Mononuclear cell (primary cell): Measurements from ENCODE around the gene SLC44A5. TPM values are rescaled to one million over a fixed set of nuclear protein-coding genes. Genes with fewer than 3 reads are reported as not detected.
"Not testable (repeated sequence)": the region's sequence is repeated elsewhere in the genome, so short reads cannot be mapped to it uniquely, and the experiment has no call there.

Experiments
- H3K27me3 ChIP-seq: 2 replicates; pipeline ENCODE4 v1.6.0; 2011; ENCODE audit warnings: low read length, control low read depth; ENCODE audit not compliant: insufficient read depth
- H3K4me1 ChIP-seq: 2 replicates; pipeline ENCODE4 v1.5.1; 2011; ENCODE audit warnings: mild to moderate bottlenecking, low read length, control low read depth; ENCODE audit not compliant: insufficient read depth
- H3K4me3 ChIP-seq: 2 replicates; pipeline ENCODE4 v1.5.1; 2011; ENCODE audit warnings: mild to moderate bottlenecking, low read length, moderate library complexity
- H3K9me3 ChIP-seq: 2 replicates; pipeline ENCODE4 v1.5.1; 2011; ENCODE audit warnings: low read depth, mild to moderate bottlenecking, control low read depth, low read length
- total RNA-seq: library from RNA; depleted of rRNA; stranded (reverse); fragments of >200 nt; gene quantifications from one replicate; pipeline ENCODE4 v1.2.3, GENCODE V29; 2012

The SLC44A5 gene
- total RNA-seq, 1 donor = 0.52 TPM

DNA sequence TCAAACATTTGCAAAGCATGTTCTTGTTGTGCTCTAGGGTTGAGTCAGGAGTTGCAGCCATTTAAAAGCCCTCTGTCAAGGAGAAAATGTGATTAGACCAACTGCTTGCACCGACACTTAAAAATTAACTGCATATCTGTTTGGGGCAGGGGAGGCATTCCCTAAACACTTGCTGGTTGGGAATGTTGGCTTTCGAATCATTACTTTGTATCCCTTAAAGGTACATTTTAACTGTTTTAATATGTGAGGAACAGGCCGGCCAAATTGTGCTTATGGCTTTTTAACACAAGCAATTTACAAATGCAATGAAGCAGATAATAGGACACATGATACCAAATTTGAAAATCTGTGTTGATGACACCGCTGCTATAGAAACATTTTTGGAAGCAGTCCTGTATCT lies 317.6 kb downstream of the SLC44A5 start:
- peaks cover 4% of the 10 kb centered on the region for H3K9me3 ChIP-seq
- H3K4me1 ChIP-seq = no peaks in the 10 kb centered on the region
- H3K27me3 ChIP-seq = no peaks in the 10 kb centered on the region
- no peak overlapping the region for H3K4me3 ChIP-seq

- Histone ChIP-seq H3K4me3 (no peak overlapping the region), H3K27me3 (no peaks in the 10 kb centered on the region), H3K9me3 (peaks cover 4% of the 10 kb centered on the region), H3K4me1 (no peaks in the 10 kb centered on the region)
Measured at GRCh38 chr1:75292013-75292412, 318.9 kb downstream of the SLC44A5 start.

DNA sequence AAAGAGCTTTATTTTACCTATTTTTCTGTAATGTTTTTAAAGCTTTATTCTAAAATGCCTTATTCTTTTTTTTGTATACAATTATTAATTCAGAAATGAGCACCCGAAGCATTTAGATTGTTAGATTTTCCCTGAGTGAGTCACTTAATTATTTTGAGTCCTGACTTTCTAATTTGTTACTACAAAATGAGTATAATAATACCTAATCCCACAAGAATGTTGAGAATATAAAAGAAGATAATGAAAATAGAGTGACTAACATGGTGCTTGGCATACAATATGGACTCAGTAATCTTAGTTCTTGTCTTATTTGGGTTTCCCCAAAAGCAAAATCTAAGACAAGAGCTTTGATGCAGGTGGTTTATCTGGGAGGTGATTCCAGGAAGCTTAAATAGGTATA lies 334.5 kb downstream of the SLC44A5 start:
- Histone ChIP-seq H3K27me3 (no peaks in the 10 kb centered on the region), H3K4me1 (no peaks in the 10 kb centered on the region), H3K9me3 (no peaks in the 10 kb centered on the region), H3K4me3 (no peak overlapping the region)

GRCh38 chr1:75275631-75276030 lies 335.3 kb downstream of the SLC44A5 start:
- no peak overlapping the region for H3K4me3 ChIP-seq
- no peaks in the 10 kb centered on the region for H3K9me3 ChIP-seq
- H3K4me1 ChIP-seq = no peaks in the 10 kb centered on the region
- no peaks in the 10 kb centered on the region for H3K27me3 ChIP-seq

DNA sequence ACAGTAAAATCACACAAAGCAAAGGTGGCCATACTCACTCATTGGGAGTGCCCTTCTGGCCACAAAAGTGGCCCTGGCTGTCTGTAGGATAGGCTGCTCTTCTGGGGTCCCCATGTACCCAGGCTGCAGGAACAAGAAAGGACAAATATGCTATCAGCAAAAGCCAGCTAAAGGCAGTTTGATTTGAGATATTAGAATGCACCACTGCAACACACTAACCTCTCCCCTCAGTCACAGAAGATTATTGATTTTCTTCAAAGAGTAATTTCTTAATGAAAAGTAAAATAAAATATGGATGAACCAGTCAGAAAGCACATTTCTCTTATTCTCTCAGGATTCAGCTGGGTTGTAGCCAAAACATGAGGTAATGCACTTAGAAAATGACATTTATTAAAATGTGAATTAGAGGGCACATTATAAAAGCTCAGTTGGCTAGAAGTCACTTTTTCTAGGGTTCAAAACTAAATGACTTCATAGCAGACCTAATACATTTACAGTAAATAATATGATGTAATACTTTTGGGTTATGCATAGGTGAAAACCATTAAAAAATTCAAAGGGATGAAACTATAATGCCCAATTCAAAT lies 335.9 kb downstream of the SLC44A5 start:
- Histone ChIP-seq H3K4me3 (no peak overlapping the region), H3K27me3 (no peaks in the 10 kb centered on the region)

DNA sequence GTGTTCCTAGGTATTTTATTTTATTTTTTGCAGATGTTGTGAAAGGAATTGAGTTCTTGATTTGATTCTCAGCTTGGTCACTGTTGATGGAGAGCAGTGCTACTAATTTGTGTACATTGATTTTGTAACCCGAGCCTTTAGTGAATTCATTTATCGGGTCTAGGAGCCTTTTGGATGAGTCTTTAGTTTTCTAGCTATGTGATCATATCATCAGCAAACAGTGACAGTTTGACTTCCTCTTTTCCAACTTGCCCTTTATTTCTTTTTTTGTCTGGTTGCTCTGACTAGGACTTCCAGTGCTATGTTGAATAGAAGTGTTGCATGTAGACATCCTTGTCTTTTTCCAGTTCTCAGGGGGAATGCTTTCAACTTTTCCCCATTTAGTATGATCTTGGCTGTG lies 337.8 kb downstream of the SLC44A5 start:
- Histone ChIP-seq H3K4me3 (no peak overlapping the region), H3K4me1 (no peaks in the 10 kb centered on the region), H3K27me3 (no peaks in the 10 kb centered on the region), H3K9me3 (no peaks in the 10 kb centered on the region)

More for the DNA sequence above, 335.9 kb downstream of the SLC44A5 start:
- Histone ChIP-seq H3K4me1 (no peaks in the 10 kb centered on the region), H3K9me3 (no peaks in the 10 kb centered on the region)

- no peaks in the 10 kb centered on the region for H3K9me3 ChIP-seq
- no peaks in the 10 kb centered on the region for H3K4me1 ChIP-seq
Measured at GRCh38 chr1:75265792-75266191, 345.1 kb downstream of the SLC44A5 start.

GRCh38 chr1:75264112-75264511 lies 346.8 kb downstream of the SLC44A5 start:
- no peaks in the 10 kb centered on the region for H3K9me3 ChIP-seq
- H3K27me3 ChIP-seq = no peaks in the 10 kb centered on the region
- H3K4me3 ChIP-seq = no peak overlapping the region
- no peaks in the 10 kb centered on the region for H3K4me1 ChIP-seq

More at GRCh38 chr1:75265792-75266191, 345.1 kb downstream of the SLC44A5 start:
- Histone ChIP-seq H3K4me3 (no peak overlapping the region), H3K27me3 (no peaks in the 10 kb centered on the region)

DNA sequence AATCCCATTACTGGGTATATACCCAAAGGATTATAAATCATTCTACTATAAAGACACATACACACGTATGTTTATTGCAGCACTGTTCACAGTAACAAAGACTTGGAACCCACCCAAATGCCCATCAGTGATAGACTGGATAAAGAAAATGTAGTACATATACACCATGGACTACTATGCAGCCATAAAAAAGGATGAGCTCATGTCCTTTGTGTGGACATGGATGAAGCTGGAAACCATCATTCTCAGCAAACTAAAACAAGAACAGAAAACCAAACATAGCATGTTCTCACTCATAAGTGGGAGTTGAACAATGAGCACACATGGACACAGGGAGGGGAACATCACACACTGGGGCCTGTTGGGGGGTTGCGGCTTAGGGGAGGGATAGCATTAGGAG lies 347.3 kb downstream of the SLC44A5 start:
- H3K27me3 ChIP-seq, H3K4me1 ChIP-seq, H3K4me3 ChIP-seq, H3K9me3 ChIP-seq: not testable (repeated sequence)

DNA sequence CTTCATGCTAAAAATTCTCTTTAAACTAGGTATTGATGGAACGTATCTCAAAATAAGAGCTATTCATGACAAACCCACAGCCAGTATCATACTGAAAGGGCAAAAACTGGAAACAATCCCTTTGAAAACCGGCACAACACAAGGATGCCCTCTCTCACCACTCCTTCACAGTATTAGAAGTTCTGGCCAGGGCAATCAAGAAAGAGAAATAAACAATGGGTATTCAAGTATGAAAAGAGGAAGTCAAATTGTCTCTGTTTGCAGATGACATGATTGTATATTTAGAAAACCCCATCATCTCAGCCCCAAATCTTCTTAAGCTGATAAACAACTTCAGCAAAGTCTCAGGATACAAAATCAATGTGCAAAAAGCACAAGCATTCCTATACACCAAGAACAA lies 349.0 kb downstream of the SLC44A5 start:
- not testable (repeated sequence) for H3K4me1 ChIP-seq, H3K4me3 ChIP-seq, H3K27me3 ChIP-seq, H3K9me3 ChIP-seq

DNA sequence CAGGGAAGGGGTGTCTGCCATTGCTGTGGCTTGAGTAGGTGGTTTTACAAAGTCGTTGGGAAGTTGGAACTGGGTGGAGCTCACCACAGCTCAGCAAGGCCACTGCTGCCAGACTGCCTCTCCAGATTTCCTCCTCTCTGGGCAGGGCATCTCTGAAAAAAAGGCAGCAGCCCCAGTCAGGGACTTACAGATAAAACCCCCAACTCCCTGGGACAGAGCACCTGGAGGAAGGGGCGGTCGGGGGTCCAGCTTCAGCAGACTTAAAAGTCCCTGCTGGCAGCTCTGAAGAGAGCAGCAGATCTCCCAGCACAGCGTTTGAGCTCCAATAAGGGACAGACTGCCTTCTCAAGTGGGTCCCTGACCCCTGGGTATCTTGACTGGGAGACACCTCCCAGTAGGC lies 352.6 kb downstream of the SLC44A5 start:
- H3K4me1 ChIP-seq = no peaks in the 10 kb centered on the region
- no peak overlapping the region for H3K4me3 ChIP-seq
- H3K9me3 ChIP-seq = no peaks in the 10 kb centered on the region
- H3K27me3 ChIP-seq = no peaks in the 10 kb centered on the region

DNA sequence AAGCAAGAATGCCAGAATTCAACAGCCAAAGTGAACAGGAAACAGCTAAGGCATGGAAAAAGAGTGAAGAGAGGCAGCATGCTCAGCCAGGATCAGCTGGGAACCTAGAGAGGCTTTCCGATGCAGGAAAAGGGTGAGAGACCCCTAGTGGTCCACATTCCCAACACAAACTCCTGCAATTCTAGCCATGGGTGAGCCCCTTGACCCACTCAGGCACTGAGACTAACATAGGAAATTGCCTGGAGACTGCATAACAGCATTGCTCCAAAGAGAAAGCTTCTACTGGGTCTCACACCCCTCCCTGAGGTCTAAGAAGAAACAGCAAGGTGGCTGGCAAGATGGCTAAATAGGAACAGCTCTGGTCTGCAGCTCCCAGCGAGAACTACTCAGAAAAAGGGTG lies 353.5 kb downstream of the SLC44A5 start:
- no peaks in the 10 kb centered on the region for H3K27me3 ChIP-seq
- H3K4me3 ChIP-seq = no peak overlapping the region
- no peaks in the 10 kb centered on the region for H3K9me3 ChIP-seq
- no peaks in the 10 kb centered on the region for H3K4me1 ChIP-seq

GRCh38 chr1:75250114-75250513 lies 360.8 kb downstream of the SLC44A5 start:
- not testable (repeated sequence) for H3K4me3 ChIP-seq, H3K27me3 ChIP-seq, H3K4me1 ChIP-seq, H3K9me3 ChIP-seq

DNA sequence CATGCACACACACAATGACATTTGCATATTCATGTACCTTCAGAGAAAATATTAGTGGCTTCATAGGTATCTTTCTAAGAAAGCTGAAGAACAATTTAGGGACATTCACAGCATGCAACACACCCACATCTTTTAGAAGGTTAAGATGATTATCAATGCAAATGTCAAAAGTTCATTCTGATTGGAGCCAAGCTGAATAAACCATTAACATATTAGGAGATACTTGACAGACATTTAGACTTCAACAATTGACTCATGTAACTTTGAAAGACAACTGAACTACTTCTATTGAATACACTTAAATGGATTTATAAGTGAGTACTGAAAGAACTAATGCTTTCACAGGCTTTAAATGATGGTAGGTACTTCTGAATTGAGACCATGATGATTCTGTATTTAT lies 365.7 kb downstream of the SLC44A5 start:
- Histone ChIP-seq H3K27me3 (no peaks in the 10 kb centered on the region), H3K9me3 (no peaks in the 10 kb centered on the region), H3K4me1 (no peaks in the 10 kb centered on the region), H3K4me3 (no peak overlapping the region)

GRCh38 chr1:75243124-75243523 lies 367.8 kb downstream of the SLC44A5 start:
- Histone ChIP-seq H3K27me3 (no peaks in the 10 kb centered on the region), H3K4me1 (no peaks in the 10 kb centered on the region), H3K4me3 (no peak overlapping the region), H3K9me3 (no peaks in the 10 kb centered on the region)

GRCh38 chr1:75237316-75237715 lies 373.6 kb downstream of the SLC44A5 start:
- no peaks in the 10 kb centered on the region for H3K27me3 ChIP-seq
- no peaks in the 10 kb centered on the region for H3K4me1 ChIP-seq
- H3K9me3 ChIP-seq = no peaks in the 10 kb centered on the region
- no peak overlapping the region for H3K4me3 ChIP-seq
